NCI-H510A treated with DMSO at 0.1 percent for 48 hours (cell line): ENCODE measurements around the gene GCDH.
A peak's percentile ranks its signal among the peaks of the same experiment; 100 is the strongest.
"Not testable (repeated sequence)": the region's sequence is repeated elsewhere in the genome, so short reads cannot be mapped to it uniquely, and the experiment has no call there.

Experiments
- DNase-seq: peaks from one replicate; lab custom pipeline; 2025; lab: John Stamatoyannopoulos, UW

The GCDH gene

GRCh38 chr19:12907166-12907565 lies 16.2 kb downstream of the GCDH start:
- no peak for DNase-seq

GRCh38 chr19:12912571-12912970 lies 21.6 kb downstream of the GCDH start:
- DNase-seq: peak; percentile 94

DNA sequence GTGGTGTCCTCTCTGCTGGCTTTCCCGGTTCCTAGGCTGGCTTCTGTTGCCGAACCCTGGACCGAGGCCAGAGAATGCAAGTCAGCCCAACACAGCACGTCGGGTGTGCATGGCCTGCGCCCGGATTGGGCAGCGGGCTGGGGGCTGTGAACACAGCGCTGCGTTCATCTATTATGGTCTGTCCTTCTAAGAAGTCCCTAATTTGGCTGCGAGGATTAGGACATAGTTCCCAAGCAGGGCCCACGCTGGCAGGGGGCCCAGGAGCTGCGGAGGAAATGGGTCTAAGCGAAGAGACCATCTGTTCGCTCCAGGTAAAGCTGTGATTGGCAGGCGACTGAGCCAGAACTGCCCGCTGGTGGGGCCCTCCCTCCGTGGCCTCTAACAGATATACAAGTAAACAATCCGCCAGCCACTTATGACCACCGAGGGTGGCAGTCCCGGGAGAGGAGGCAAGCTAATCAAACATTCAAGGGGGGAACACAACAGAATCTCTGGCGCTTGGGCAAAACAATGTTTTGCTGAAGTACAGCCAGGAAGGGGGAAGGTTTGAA lies 22.1 kb downstream of the GCDH start:
- DNase-seq: peak; percentile 95

DNA sequence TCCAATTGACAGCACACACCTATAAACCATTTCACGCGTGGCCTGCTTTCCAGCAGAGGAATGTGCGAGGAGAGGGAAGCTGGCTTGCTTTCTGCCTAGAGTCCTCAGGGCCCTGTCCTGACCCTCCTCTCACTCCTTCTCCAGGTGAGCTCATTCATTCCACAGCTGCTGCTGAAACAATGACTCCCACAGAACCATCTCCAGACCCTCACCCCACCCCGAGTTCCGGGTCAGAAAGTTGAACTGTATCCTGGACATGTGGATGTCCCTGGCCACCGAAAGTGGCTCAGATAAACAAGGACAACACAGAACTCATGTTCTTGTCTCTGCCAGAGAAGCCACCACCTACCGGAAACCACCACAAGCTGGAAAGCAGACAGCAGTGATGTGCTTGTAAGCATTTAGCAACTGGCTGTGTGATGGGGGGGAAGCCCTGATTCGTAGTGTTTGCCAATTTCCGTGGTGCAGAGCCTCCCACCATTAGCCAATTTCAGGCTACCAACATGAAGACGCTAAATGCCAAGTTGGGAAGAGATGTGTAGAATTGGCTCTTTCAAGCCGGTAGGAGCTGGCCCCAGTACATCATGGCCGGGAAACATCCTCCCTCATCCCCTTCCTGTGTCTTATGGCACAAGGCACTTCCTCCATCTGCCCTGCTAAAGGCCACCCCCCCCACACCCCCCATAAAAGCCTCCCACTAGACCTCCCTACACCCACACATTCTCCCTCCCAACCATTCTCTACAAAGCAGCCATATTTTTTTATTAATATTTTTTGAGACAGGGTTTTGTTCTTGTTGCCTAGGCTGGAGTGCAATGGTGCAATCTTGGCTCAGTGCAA lies 23.1 kb downstream of the GCDH start:
- peak; percentile 80 for DNase-seq

DNA sequence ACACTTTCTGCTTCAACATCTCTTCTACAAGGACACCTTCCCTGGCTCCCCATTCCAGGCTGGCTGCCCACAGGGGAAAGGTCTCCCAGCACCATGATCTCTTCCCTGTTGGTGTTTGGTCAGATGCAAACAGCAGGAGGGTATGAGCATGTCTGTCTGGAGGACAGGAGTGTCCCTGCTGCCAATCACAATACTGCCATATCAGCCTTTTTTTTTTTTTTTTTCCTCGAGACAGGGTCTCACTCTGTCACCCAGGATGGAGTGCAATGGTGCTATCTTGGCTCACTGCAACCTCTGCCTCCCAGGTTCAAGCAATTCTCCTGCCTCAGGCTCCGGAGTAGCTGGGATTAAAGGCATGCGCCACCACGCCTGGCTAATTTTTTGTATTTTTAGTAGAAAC lies 24.9 kb downstream of the GCDH start:
- DNase-seq: not testable (repeated sequence)

- no peak for DNase-seq
Measured at GRCh38 chr19:12918253-12918652, 27.3 kb downstream of the GCDH start.

DNA sequence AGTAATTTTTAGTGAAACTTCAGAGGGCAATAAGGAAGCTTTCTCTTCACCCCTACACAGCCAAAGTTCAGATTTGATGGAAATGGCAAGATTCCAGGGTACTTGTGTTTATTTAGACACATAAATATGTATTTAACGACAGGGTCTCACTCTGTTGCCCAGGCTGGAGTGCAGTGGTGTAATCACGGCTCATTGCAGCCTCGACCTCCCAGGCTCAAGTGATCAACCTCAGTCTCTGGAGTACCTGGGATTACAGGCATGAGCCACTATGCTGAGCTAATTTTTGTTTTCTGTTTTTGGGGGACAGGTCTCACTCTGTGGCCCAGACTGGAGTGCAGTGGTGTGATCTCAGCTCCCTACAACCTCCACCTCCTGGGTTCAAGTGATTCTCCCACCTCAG lies 30.1 kb downstream of the GCDH start:
- DNase-seq: no peak

DNA sequence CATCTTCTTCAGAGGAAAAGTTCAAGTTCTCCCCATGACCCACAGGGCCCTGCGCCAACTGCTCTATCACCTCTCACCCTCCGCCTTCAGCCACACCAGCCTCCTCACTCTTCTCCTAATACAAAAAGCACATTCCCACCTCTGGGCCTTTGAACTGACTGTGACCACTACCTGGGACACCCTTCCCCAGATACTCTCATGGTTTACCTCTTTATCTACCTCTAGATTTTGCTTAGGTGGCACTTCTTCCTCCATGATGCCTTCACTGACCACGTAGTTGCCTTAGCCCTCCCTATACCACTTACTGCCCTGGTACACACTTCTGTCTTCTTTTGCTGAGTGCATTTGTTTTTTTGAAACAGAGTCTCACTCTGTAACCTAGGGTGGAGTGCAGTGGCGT lies 32.0 kb downstream of the GCDH start:
- no peak for DNase-seq

- DNase-seq: no peak
Measured at GRCh38 chr19:12924621-12925310, 33.8 kb downstream of the GCDH start.

GRCh38 chr19:12930002-12930645 lies 39.2 kb downstream of the GCDH start:
- DNase-seq: no peak

GRCh38 chr19:12932392-12933286 lies 41.7 kb downstream of the GCDH start:
- no peak for DNase-seq

GRCh38 chr19:12933287-12934072 lies 42.5 kb downstream of the GCDH start, which contains the start of gene FARSA:
TSS of gene FARSA (minus strand) at chr19:12933711. CDS start at chr19:12933696, 15 bp downstream.
- peak; percentile 81 for DNase-seq

GRCh38 chr19:12935071-12935470 lies 44.1 kb downstream of the GCDH start:
- DNase-seq: no peak

GRCh38 chr19:12936582-12936981 lies 45.6 kb downstream of the GCDH start:
- DNase-seq: no peak

- no peak for DNase-seq
Measured at GRCh38 chr19:12937093-12937926, 46.4 kb downstream of the GCDH start.

- DNase-seq: peak; percentile 97
Measured at GRCh38 chr19:12937927-12938778, 47.2 kb downstream of the GCDH start, which contains the start of gene CALR. TSS of gene CALR (plus strand) at chr19:12938609. CDS start at chr19:12938680, 71 bp downstream.

DNA sequence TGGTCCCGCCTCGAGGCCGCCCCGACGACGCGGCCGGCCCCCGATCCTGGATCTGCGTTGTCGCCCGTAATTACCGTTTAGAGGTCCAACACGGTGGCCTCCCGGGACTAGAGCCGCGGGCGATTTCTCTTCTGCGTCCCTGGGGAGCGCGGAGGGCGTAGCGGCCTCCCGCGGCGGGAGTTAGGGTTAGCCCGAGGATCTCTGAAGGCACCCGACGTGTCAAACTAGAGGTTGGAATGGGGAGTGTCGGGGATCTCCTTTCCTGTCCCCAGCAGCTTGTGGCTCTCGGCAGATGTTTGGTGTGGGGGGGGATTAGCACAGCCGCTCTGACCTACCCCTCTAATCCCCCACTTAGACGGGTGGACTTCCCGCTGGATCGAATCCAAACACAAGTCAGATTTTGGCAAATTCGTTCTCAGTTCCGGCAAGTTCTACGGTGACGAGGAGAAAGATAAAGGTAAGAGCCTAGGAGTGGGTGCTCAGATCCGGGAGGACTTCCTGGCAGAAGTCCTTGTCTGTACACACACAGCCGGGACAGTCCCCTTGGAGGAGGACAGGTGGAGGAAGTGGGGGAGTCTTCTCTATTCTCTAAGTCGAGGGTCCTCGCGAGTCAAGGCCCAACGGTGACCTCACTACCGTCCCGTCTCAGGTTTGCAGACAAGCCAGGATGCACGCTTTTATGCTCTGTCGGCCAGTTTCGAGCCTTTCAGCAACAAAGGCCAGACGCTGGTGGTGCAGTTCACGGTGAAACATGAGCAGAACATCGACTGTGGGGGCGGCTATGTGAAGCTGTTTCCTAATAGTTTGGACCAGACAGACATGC lies 48.0 kb downstream of the GCDH start:
- DNase-seq: no peak

GRCh38 chr19:12939975-12940423 lies 49.0 kb downstream of the GCDH start:
- no peak for DNase-seq
